NB4 (cell line): ENCODE results near the gene PRPH.

Experiments
- CTCF ChIP-seq: IDR thresholded peaks from one replicate; pipeline ENCODE4 v1.5.1; 2012; ENCODE audit warnings: low read depth, low read length
- MYC ChIP-seq: IDR thresholded peaks from 2 replicates; pipeline ENCODE4 v1.6.1; 2011; ENCODE audit warnings: low read depth, low read length
- POLR2A ChIP-seq: IDR thresholded peaks from 2 replicates; pipeline ENCODE4 v1.6.1; 2011; ENCODE audit warnings: mild to moderate bottlenecking; ENCODE audit not compliant: insufficient read length; ENCODE audit errors: extremely low read depth

- no peak for TF ChIP-seq CTCF
- no peak for TF ChIP-seq MYC
- no peak for TF ChIP-seq POLR2A
Measured at GRCh38 chr12:49304161-49304560, 9.2 kb downstream of the PRPH start.
